Measurements from ENCODE around the gene MPZL1.

DNA sequence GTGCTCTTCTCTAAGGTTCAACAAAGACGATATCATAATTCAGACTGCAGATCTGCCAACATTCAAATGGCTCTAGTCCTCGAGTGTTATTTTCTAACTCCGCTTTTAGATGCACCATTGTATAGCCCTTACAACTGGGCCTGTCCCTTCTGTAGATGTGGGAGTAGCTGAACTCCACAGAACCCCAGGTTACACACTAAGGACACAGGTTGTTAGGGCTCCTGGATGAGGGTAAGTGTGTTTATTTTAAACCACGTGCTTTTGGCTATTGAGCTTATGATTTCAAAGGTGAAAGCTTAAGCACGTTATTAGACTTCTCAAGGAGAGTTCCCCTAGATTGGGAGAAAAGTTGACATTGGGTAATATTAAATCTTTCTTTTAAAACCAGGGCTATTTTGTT is 64.7 kb downstream of the MPZL1 start:
- TF ChIP-seq ZC3H11A (IDR thresholded peaks at IDR 0.05), result no peak
- TF ChIP-seq, protein P1, sequence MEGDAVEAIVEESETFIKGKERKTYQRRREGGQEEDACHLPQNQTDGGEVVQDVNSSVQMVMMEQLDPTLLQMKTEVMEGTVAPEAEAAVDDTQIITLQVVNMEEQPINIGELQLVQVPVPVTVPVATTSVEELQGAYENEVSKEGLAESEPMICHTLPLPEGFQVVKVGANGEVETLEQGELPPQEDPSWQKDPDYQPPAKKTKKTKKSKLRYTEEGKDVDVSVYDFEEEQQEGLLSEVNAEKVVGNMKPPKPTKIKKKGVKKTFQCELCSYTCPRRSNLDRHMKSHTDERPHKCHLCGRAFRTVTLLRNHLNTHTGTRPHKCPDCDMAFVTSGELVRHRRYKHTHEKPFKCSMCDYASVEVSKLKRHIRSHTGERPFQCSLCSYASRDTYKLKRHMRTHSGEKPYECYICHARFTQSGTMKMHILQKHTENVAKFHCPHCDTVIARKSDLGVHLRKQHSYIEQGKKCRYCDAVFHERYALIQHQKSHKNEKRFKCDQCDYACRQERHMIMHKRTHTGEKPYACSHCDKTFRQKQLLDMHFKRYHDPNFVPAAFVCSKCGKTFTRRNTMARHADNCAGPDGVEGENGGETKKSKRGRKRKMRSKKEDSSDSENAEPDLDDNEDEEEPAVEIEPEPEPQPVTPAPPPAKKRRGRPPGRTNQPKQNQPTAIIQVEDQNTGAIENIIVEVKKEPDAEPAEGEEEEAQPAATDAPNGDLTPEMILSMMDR (IDR thresholded peaks at IDR 0.05), result no peak
- TF ChIP-seq, protein P2, sequence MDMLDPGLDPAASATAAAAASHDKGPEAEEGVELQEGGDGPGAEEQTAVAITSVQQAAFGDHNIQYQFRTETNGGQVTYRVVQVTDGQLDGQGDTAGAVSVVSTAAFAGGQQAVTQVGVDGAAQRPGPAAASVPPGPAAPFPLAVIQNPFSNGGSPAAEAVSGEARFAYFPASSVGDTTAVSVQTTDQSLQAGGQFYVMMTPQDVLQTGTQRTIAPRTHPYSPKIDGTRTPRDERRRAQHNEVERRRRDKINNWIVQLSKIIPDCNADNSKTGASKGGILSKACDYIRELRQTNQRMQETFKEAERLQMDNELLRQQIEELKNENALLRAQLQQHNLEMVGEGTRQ (IDR thresholded peaks at IDR 0.05), result no peak
- no peak for TF ChIP-seq RAD21 (conservative IDR thresholded peaks at IDR 0.05 in 1 of 2, IDR thresholded peaks at IDR 0.05 in 1 of 2)
- TF ChIP-seq POLR2A (IDR thresholded peaks at IDR 0.05; ENCODE audit: low read length), result no peak

Data from A549 (cell line).